ENCODE measurements around the gene GNMT. TPM values are rescaled to one million over a fixed set of nuclear protein-coding genes. Genes with fewer than 3 reads are reported as not detected.

GNMT gene
- total and polyA plus RNA-seq, 2 donors (not counting 1 experiment from before 2014, with no cell fraction given): 2.0 to 5.9 TPM

DNA sequence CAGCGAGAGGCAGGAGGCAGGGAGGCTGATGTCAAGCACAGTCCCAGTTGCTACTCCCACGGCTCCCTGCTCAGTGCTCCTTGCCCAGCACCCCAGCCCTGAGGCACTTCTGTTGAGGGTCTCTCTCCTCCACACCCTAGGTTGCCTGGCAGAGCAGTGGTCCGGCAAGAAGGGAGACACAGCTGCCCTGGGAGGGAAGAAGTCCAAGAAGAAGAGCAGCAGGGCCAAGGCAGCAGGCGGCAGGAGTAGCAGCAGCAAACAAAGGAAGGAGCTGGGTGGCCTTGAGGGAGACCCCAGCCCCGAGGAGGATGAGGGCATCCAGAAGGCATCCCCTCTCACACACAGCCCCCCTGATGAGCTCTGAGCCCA, 22.1 kb upstream of the GNMT start:
- DNase-seq (no peak), ATAC-seq (ENCODE audit: low read depth) (no peak)
- POLR2A ChIA-PET: no interaction called here
- H3K79me2 ChIP-seq (ENCODE audit: control insufficient read depth, insufficient read depth, low read length): peaks cover 59% of the 10 kb centered on the region
- Mint-ChIP-seq H3K27me3 (no peaks in the 10 kb centered on the region), H3K9me3 (ENCODE audit: insufficient read depth) (no peaks in the 10 kb centered on the region), H3K27ac (peak overlapping the region; percentile 53), H3K4me1 (peaks cover 33% of the 10 kb centered on the region), H3K4me3 (no peak overlapping the region)
- H3K9me3 ChIP-seq (ENCODE audit: control extremely low read depth in 1 of 3, control insufficient read depth in 2 of 3, insufficient read depth in 1 of 3, low read length in 2 of 3): no peaks in the 10 kb centered on the region
- H3K4me2 ChIP-seq (replicated peaks; ENCODE audit: low read depth, low read length, poor library complexity, severe bottlenecking): no peak overlapping the region
- H3K27ac ChIP-seq (ENCODE audit: low read length in 2 of 2): no peak overlapping the region
- no peak overlapping the region for H3K9ac ChIP-seq (ENCODE audit: low read length)
- 97% methylated on average over 3 of the region's 5 CpGs for WGBS (ENCODE audit: insufficient coverage)
- H3K4me3 ChIP-seq (ENCODE audit: control extremely low read depth in 1 of 5, extremely low read depth in 1 of 5, insufficient read depth in 1 of 5, low read depth in 2 of 5, low read length in 4 of 5): no peak overlapping the region
- peaks cover 71% of the 10 kb centered on the region for H4K20me1 ChIP-seq (ENCODE audit: control insufficient read depth, insufficient read depth, low read length, poor library complexity, severe bottlenecking)
- H3K27me3 ChIP-seq (replicated peaks in 1 of 4; ENCODE audit: control extremely low read depth in 1 of 4, control insufficient read depth in 3 of 4, insufficient read depth in 4 of 4, low read length in 3 of 4): no peaks in the 10 kb centered on the region
- intact Hi-C loops (cut with micrococcal nuclease): no loop called here
- peaks cover 14 to 21% of the 10 kb centered on the region in 2 donors for H3K4me1 ChIP-seq (ENCODE audit: control insufficient read depth in 2 of 2, insufficient read depth in 2 of 2, low read length in 2 of 2)
- TF ChIP-seq, protein P1, sequence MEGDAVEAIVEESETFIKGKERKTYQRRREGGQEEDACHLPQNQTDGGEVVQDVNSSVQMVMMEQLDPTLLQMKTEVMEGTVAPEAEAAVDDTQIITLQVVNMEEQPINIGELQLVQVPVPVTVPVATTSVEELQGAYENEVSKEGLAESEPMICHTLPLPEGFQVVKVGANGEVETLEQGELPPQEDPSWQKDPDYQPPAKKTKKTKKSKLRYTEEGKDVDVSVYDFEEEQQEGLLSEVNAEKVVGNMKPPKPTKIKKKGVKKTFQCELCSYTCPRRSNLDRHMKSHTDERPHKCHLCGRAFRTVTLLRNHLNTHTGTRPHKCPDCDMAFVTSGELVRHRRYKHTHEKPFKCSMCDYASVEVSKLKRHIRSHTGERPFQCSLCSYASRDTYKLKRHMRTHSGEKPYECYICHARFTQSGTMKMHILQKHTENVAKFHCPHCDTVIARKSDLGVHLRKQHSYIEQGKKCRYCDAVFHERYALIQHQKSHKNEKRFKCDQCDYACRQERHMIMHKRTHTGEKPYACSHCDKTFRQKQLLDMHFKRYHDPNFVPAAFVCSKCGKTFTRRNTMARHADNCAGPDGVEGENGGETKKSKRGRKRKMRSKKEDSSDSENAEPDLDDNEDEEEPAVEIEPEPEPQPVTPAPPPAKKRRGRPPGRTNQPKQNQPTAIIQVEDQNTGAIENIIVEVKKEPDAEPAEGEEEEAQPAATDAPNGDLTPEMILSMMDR (IDR thresholded peaks at IDR 0.05): no peak
- no peak for TF ChIP-seq EZH2 (IDR thresholded peaks at IDR 0.05; ENCODE audit: borderline replicate concordance, insufficient read depth, low read depth, low read length, poor library complexity, severe bottlenecking)
- CTCF ChIA-PET: no interaction called here
- H2AFZ ChIP-seq (ENCODE audit: insufficient read depth, low read depth, low read length, poor library complexity, severe bottlenecking): no peak overlapping the region
- H3K36me3 ChIP-seq (replicated peaks in 1 of 2; ENCODE audit: control extremely low read depth in 1 of 2, control insufficient read depth in 1 of 2, extremely low read depth in 1 of 2, insufficient read depth in 2 of 2, low read length in 1 of 2): peaks cover 2 to 77% of the 10 kb centered on the region in 2 experiments

GRCh38 chr6:42938987-42939809, 21.4 kb upstream of the GNMT start:
- no peaks in the 10 kb centered on the region for H3K27me3 Mint-ChIP-seq
- H3K4me1 Mint-ChIP-seq: peaks cover 26% of the 10 kb centered on the region
- H3K9me3 ChIP-seq (ENCODE audit: control extremely low read depth in 1 of 3, control insufficient read depth in 2 of 3, insufficient read depth in 1 of 3, low read length in 2 of 3): no peaks in the 10 kb centered on the region
- no peaks in the 10 kb centered on the region for H3K27me3 ChIP-seq (replicated peaks in 1 of 4; ENCODE audit: control extremely low read depth in 1 of 4, control insufficient read depth in 3 of 4, insufficient read depth in 4 of 4, low read length in 3 of 4)
- H3K79me2 ChIP-seq (ENCODE audit: control insufficient read depth, insufficient read depth, low read length): peaks cover 51% of the 10 kb centered on the region
- H3K4me2 ChIP-seq (replicated peaks; ENCODE audit: low read depth, low read length, poor library complexity, severe bottlenecking): no peak overlapping the region
- peak overlapping the region; percentile 10 for H3K27ac Mint-ChIP-seq
- no peak for ATAC-seq (ENCODE audit: low read depth)
- no peaks in the 10 kb centered on the region for H3K9me3 Mint-ChIP-seq (ENCODE audit: insufficient read depth)
- peaks cover 5 to 76% of the 10 kb centered on the region in 2 experiments for H3K36me3 ChIP-seq (replicated peaks in 1 of 2; ENCODE audit: control extremely low read depth in 1 of 2, control insufficient read depth in 1 of 2, extremely low read depth in 1 of 2, insufficient read depth in 2 of 2, low read length in 1 of 2)
- no peak overlapping the region for H3K4me3 Mint-ChIP-seq
- no peak for DNase-seq
- TF ChIP-seq, protein P1 (IDR thresholded peaks at IDR 0.05): no peak
- no peak for TF ChIP-seq EZH2 (IDR thresholded peaks at IDR 0.05; ENCODE audit: borderline replicate concordance, insufficient read depth, low read depth, low read length, poor library complexity, severe bottlenecking)
- ChIA-PET POLR2A (no interaction called here), CTCF (interaction anchor here (0.6 to 1.1 kb wide), 2 partner anchors 43 to 567 kb away, joined by 3 read pairs; no protein-coding TSS in a partner anchor)
- 90% methylated on average over 4 of the region's 9 CpGs for WGBS (ENCODE audit: insufficient coverage)
- H2AFZ ChIP-seq (ENCODE audit: insufficient read depth, low read depth, low read length, poor library complexity, severe bottlenecking): no peak overlapping the region
- peaks cover 63% of the 10 kb centered on the region for H4K20me1 ChIP-seq (ENCODE audit: control insufficient read depth, insufficient read depth, low read length, poor library complexity, severe bottlenecking)
- no peak overlapping the region for H3K4me3 ChIP-seq (ENCODE audit: control extremely low read depth in 1 of 5, extremely low read depth in 1 of 5, insufficient read depth in 1 of 5, low read depth in 2 of 5, low read length in 4 of 5)
- no peak overlapping the region for H3K27ac ChIP-seq (ENCODE audit: low read length in 2 of 2)
- no peak overlapping the region for H3K9ac ChIP-seq (ENCODE audit: low read length)
- H3K4me1 ChIP-seq (ENCODE audit: control insufficient read depth in 2 of 2, insufficient read depth in 2 of 2, low read length in 2 of 2): peaks cover 7 to 15% of the 10 kb centered on the region in 2 donors
- intact Hi-C loops (cut with micrococcal nuclease): no loop called here
